Common myeloid progenitor, CD34-positive (primary cell): ENCODE results near the gene SEZ6.

ENCODE experiments used
- CTCF ChIA-PET: fragments of 350-600 bp; sonication (Branson Sonifier 250); formaldehyde crosslinking; loops from one replicate; lab custom pipeline; 2021; ENCODE audit warnings: antibody characterized with exemption; lab: Charles Lee
- POLR2A ChIA-PET: fragments of 350-600 bp; sonication (Branson Sonifier 250); formaldehyde crosslinking; loops from one replicate; lab custom pipeline; 2021; ENCODE audit warnings: antibody characterized with exemption; lab: Charles Lee
- DNase-seq, 3 donors: peaks; one replicate each; pipeline versions ENCODE4 v3.0.0 to v3.0.0-alpha.2; 2013
- H3K27ac ChIP-seq, 2 experiments: 1 replicate in 1 of 2; 2 replicates in 1 of 2; pipeline ENCODE4 v1.7.0; 2013; ENCODE audit warnings: inconsistent platforms in 2 of 2, low read length in 2 of 2, mild to moderate bottlenecking in 2 of 2, low read depth in 1 of 2, moderate library complexity in 1 of 2; ENCODE audit not compliant: severe bottlenecking in 2 of 2, insufficient read depth in 1 of 2, poor library complexity in 1 of 2
- H3K27me3 ChIP-seq, 5 experiments: replicated peaks in 2 of 5; 1 replicate in 3 of 5; 2 replicates in 2 of 5; pipeline versions ENCODE4 v1.6.1 to v1.7.0; 2013; ENCODE audit warnings: low read length in 4 of 5, mild to moderate bottlenecking in 2 of 5, moderate library complexity in 2 of 5, inconsistent platforms in 1 of 5; ENCODE audit not compliant: insufficient read depth in 5 of 5, control insufficient read depth in 4 of 5
- H3K36me3 ChIP-seq, 4 experiments: 1 replicate in 2 of 4; 2 replicates in 2 of 4; pipeline versions ENCODE4 v1.6.1 to v1.7.0; 2013; ENCODE audit warnings: low read length in 3 of 4, control low read depth in 1 of 4, mild to moderate bottlenecking in 1 of 4; ENCODE audit not compliant: control insufficient read depth in 4 of 4, insufficient read depth in 4 of 4
- H3K4me1 ChIP-seq, 4 experiments: 1 replicate in 3 of 4; 2 replicates in 1 of 4; pipeline versions ENCODE4 v1.6.1 to v1.7.1; 2013; ENCODE audit warnings: low read length in 3 of 4, mild to moderate bottlenecking in 3 of 4, control low read depth in 1 of 4, inconsistent platforms in 1 of 4, moderate library complexity in 1 of 4; ENCODE audit not compliant: control insufficient read depth in 4 of 4, insufficient read depth in 4 of 4; ENCODE audit errors: control extremely low read depth in 1 of 4
- H3K4me3 ChIP-seq, 7 experiments: 1 replicate in 4 of 7; 2 replicates in 3 of 7; pipeline versions ENCODE4 v1.5.1 to v1.7.0; 2013; ENCODE audit warnings: mild to moderate bottlenecking in 7 of 7, low read length in 6 of 7, moderate library complexity in 6 of 7, inconsistent platforms in 2 of 7, low read depth in 2 of 7, control low read depth in 1 of 7; ENCODE audit not compliant: insufficient read depth in 4 of 7, control insufficient read depth in 1 of 7; ENCODE audit errors: extremely low read depth in 1 of 7
- H3K9me3 ChIP-seq, 5 experiments: 1 replicate in 4 of 5; 2 replicates in 1 of 5; pipeline versions ENCODE4 v1.6.1 to v1.7.1; 2013; ENCODE audit warnings: low read length in 4 of 5, mild to moderate bottlenecking in 2 of 5, inconsistent platforms in 1 of 5, low read depth in 1 of 5, moderate library complexity in 1 of 5; ENCODE audit not compliant: control insufficient read depth in 4 of 5, insufficient read depth in 2 of 5; ENCODE audit errors: control extremely low read depth in 1 of 5
- WGBS: methylation state at CpG from one replicate; pipeline ENCODE4 v1.1.5; 2013; ENCODE audit not compliant: insufficient coverage; 5-methylcytosine and 5-hydroxymethylcytosine counted together

Gene SEZ6

GRCh38 chr17:28961391-28961790 is 44.4 kb downstream of the SEZ6 start:
- H3K27me3 ChIP-seq: peaks cover 0 to 4% (median 0%) of the 10 kb centered on the region in 5 experiments
- no peaks in the 10 kb centered on the region for H3K36me3 ChIP-seq
- no peaks in the 10 kb centered on the region for H3K9me3 ChIP-seq
- DNase-seq: no peak
- CTCF ChIA-PET: interaction anchor here (1.2 to 8.5 kb wide), 3 partner anchors 9 to 153 kb away, joined by 3 to 236 read pairs (median 12); no protein-coding TSS in a partner anchor
- no peaks in the 10 kb centered on the region for H3K4me1 ChIP-seq
- 97% methylated on average over 7 of the region's 7 CpGs for WGBS
- H3K27ac ChIP-seq: no peak overlapping the region
- POLR2A ChIA-PET: interaction anchor here (0.6 to 1.0 kb wide), 2 partner anchors 12 to 41 kb away, joined by 3 read pairs; no protein-coding TSS in a partner anchor
- no peak overlapping the region for H3K4me3 ChIP-seq

DNA sequence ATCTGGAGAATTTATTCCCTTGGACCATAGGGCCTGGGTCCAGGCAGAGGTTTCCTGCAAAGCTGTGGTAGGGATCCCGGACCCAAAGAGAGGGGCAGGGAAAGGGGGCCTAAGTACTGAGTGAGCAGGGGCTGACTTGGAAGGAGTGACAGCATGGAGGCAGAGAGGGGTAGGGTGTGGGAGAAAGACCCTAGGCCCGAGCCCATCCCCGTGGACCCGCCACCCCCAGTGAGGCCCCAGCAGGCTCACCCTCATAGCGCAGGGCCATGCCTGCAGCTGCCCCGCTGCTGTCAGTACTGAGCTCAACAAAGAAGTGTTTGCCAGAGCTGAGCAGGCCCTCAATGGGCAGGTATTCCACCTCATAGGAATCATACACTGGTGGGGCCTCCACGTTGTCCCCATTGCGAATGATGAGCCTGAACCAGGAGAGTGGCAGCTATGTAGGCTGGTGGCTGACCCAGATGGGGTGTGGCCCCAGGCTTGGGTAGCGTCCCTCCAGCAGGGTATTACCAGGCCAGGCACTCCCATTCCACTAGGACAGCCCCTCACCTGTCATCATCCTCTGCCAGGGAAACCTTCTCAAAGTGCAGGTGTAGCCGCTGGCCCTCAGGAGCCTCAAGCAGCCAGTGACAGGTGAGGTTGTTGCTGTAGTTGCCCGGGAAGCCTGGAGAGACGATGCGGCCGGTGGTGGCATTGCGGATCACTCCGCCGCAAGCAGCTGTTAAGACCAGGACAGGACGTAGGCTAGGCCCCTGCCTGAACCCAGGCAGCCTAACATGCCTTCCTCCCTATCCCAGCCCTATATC is 45.4 kb downstream of the SEZ6 start:
- ChIA-PET CTCF (interaction anchor here (8.5 kb wide), 1 partner anchor 154 kb away, joined by 236 read pairs; no protein-coding TSS in a partner anchor), POLR2A (no interaction called here)
- DNase-seq: no peak
- 99% methylated on average over 17 of the region's 18 CpGs for WGBS
- Histone ChIP-seq H3K27ac (no peak overlapping the region), H3K36me3 (no peaks in the 10 kb centered on the region), H3K9me3 (no peaks in the 10 kb centered on the region), H3K27me3 (peaks cover 0 to 4% (median 0%) of the 10 kb centered on the region in 5 experiments), H3K4me3 (no peak overlapping the region), H3K4me1 (no peaks in the 10 kb centered on the region)

DNA sequence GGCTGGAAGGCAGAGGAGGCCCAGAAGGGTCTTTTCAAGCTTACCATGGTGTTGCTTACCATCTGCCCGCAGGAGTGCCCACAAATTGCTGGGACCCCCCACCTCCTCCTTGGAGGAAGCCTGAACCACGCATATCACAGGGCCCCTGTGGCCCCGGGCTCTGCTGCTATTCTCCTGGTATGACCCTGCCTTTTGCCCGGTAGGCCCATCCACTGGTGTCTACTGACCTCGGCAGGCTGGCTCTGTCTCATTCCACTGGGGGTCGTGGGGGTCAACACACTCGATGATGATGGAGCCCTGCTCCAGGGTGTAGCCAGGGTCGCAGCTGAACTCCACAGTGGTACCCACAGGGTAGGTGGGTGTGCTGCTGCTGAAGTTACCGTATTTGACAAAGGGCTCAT is 46.4 kb downstream of the SEZ6 start:
- Histone ChIP-seq H3K36me3 (no peaks in the 10 kb centered on the region), H3K27ac (no peak overlapping the region), H3K4me1 (no peaks in the 10 kb centered on the region), H3K4me3 (no peak overlapping the region), H3K9me3 (no peaks in the 10 kb centered on the region), H3K27me3 (peaks cover 0 to 4% (median 0%) of the 10 kb centered on the region in 5 experiments)
- WGBS: 98% methylated on average over 9 of the region's 9 CpGs
- POLR2A ChIA-PET: no interaction called here
- CTCF ChIA-PET: interaction anchor here (0.9 to 8.5 kb wide), 3 partner anchors 14 to 155 kb away, joined by 4 to 236 read pairs (median 4); no protein-coding TSS in a partner anchor
- DNase-seq: no peak

DNA sequence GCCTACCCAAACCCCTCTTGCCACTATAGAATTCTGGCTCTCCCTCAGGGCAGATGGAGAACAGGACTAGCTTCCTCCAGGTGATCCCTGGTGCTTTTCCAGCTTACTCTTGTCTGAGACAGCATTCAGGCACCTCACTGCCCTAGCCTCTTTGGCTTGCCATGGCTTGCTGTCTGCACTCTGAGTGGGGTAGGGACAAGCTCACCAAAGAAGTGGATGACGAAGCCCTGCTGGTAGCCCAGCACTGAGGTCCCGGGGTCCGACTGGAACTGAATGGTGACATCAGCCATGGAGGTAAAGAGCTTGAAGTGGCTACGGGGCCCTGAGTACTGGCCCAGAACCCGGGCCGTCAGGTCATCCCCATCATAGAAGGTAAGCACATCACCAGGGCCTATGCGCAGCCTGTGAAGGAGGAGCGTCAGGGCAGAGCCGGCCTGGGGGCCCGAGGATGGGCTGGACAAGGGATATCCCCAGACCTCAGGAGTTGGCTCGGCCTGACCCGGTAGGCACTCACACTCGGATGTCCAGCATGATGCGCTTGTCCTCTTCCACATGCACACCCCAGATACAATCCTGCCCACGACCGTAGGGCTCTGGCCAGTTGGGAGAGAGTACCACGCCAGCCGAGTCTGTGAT is 46.9 kb downstream of the SEZ6 start:
- no peak overlapping the region for H3K27ac ChIP-seq
- DNase-seq: no peak
- H3K27me3 ChIP-seq: peaks cover 0 to 4% (median 0%) of the 10 kb centered on the region in 5 experiments
- no peaks in the 10 kb centered on the region for H3K36me3 ChIP-seq
- CTCF ChIA-PET: interaction anchor here (0.9 to 8.5 kb wide), 3 partner anchors 14 to 156 kb away, joined by 4 to 236 read pairs (median 4); no protein-coding TSS in a partner anchor
- POLR2A ChIA-PET: interaction anchor here (0.6 kb wide), 1 partner anchor 78 kb away, joined by 3 read pairs; no protein-coding TSS in a partner anchor
- WGBS: 98% methylated on average over 18 of the region's 18 CpGs
- no peaks in the 10 kb centered on the region for H3K4me1 ChIP-seq
- no peak overlapping the region for H3K4me3 ChIP-seq
- H3K9me3 ChIP-seq: no peaks in the 10 kb centered on the region

DNA sequence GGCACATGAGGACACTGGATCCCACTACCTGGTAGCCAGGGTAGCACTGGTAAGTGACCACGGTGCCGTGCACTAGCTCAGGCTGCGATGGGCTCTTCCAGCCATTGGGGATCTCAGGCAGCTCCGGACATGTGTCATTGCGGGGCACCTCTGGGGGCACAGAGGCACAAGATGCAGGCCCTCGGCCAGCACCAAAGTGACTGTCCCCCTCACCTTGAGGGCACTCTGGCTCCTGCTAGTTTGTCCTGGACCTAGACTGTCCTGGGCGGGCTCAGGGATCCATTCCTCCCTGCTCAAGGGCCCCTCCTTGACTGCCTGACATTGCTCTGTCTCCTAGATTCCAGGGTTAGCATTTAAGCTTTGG is 47.9 kb downstream of the SEZ6 start:
- DNase-seq: no peak
- Histone ChIP-seq H3K4me1 (peaks cover under 1 to 6% (median 3%) of the 10 kb centered on the region in 4 experiments), H3K27me3 (peaks cover 0 to 2% (median 0%) of the 10 kb centered on the region in 5 experiments), H3K27ac (no peak overlapping the region), H3K9me3 (no peaks in the 10 kb centered on the region), H3K36me3 (no peaks in the 10 kb centered on the region), H3K4me3 (no peak overlapping the region)
- POLR2A ChIA-PET: no interaction called here
- CTCF ChIA-PET: interaction anchor here (1.1 to 8.5 kb wide), 2 partner anchors 157 to 231 kb away, joined by 3 to 236 read pairs; no protein-coding TSS in a partner anchor
- WGBS: 97% methylated on average over 5 of the region's 7 CpGs

DNA sequence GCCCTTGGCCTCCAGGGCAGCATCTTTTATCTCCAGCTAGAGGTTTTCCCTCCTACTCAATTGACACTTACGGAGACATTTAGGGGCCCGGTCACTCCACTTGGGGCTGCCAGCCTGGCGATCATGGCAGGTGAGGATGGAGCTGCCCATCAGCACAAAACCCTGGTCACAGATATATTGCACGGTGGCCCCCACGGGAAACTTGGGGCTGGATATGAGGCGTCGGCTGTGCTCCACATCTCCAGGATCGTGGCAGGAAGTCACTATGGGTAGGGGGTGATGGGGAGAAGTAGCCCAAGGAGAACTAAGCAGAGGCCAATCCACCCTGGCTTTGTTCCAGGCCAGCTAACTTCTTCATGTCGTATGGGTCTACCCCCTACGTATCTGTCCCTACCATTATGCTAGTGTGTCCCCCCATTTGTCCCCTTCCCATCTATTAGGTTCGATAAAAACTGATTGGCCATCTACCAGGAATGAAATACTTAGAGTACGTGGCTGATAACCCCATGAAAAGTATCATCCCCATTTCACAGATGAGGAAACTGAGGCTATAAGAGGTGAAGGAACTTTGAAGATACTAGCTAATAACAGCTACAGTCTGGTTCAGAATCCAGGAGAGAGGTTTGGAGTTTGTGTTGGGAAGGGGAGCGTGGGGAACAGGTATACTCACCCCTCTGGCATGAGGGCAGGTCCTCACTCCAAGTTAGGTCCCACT is 48.4 kb downstream of the SEZ6 start:
- Histone ChIP-seq H3K36me3 (no peaks in the 10 kb centered on the region), H3K4me1 (peaks cover 2 to 12% (median 9%) of the 10 kb centered on the region in 4 experiments), H3K4me3 (no peak overlapping the region), H3K27me3 (peaks cover 0 to 2% (median 0%) of the 10 kb centered on the region in 5 experiments), H3K9me3 (no peaks in the 10 kb centered on the region), H3K27ac (no peak overlapping the region)
- no peak for DNase-seq
- POLR2A ChIA-PET: no interaction called here
- WGBS: 91% methylated on average over 9 of the region's 13 CpGs
- CTCF ChIA-PET: interaction anchor here (1.1 to 1.4 kb wide), 3 partner anchors 8 to 230 kb away, joined by 3 to 7 read pairs (median 4); no protein-coding TSS in a partner anchor
